ENCODE data around the gene CTSV.
"Not testable (repeated sequence)": the region's sequence is repeated elsewhere in the genome, so short reads cannot be mapped to it uniquely, and the experiment has no call there.

Gene CTSV

DNA sequence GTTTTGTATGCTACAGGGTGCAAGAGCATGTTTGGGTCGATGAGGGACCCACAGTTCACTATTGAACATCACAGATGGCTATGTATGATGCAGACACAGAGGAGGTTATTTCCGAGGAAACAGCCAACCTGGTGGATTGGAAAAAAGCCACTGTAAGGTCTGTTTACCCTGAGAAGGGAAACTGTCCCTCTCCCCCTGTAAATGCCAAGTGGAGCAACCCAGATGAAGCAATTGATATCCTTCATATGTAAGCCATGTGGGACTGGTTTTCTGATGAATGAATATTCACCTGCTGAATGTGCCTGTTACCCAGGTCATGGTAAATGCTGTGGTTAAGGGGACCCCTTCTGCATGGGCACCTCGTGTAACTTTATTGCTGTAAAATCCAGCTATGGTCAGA is 14.8 kb upstream of the CTSV start:
- TF ChIP-seq, protein P1, sequence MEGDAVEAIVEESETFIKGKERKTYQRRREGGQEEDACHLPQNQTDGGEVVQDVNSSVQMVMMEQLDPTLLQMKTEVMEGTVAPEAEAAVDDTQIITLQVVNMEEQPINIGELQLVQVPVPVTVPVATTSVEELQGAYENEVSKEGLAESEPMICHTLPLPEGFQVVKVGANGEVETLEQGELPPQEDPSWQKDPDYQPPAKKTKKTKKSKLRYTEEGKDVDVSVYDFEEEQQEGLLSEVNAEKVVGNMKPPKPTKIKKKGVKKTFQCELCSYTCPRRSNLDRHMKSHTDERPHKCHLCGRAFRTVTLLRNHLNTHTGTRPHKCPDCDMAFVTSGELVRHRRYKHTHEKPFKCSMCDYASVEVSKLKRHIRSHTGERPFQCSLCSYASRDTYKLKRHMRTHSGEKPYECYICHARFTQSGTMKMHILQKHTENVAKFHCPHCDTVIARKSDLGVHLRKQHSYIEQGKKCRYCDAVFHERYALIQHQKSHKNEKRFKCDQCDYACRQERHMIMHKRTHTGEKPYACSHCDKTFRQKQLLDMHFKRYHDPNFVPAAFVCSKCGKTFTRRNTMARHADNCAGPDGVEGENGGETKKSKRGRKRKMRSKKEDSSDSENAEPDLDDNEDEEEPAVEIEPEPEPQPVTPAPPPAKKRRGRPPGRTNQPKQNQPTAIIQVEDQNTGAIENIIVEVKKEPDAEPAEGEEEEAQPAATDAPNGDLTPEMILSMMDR (IDR thresholded peaks at IDR 0.05), result no peak
- TF ChIP-seq ZFX (IDR thresholded peaks at IDR 0.05; ENCODE audit: borderline replicate concordance), result no peak
- no peak overlapping the region for H3K27ac ChIP-seq

DNA sequence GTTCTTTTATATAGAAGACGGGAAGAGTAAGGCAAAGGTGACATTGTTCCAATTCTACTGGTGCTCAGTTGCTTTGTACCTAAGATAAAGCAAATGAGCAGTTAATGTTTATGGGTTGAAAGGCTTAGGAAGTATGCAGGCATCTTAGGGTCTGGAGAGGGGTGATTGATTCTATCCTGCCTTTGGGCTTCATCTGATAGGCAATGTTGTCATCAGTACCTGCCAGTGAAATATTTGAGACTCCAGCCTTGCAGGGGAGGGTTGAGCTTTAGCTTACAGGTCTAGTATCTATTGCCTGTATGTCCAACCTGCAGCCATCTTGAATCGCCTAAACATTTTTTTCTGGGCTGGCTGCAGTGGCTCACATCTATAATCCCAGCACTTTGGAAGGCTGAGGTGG is 13.8 kb upstream of the CTSV start:
- no peak overlapping the region for H3K27ac ChIP-seq
- TF ChIP-seq ZFX (IDR thresholded peaks at IDR 0.05; ENCODE audit: borderline replicate concordance), result no peak
- TF ChIP-seq, protein P1 (IDR thresholded peaks at IDR 0.05), result no peak

DNA sequence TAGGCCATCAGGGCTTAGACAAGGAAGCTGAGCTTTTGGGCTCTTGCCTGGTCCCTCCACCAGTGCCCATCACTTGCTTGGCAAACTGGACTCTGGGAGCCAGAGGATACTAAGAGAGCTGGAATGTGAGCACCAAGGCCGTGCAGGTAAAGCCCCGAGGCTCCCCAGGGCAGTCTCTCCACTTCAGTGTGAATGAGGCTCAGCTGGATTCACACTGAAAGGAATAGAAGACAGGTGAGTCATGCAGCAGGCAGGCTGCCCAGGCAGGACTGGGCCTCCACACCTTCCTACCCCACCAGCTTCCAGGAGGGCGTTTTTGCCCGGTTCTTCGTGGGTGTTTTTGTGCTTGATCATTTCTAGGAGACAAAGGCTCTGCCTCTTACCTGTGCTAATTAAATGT is 7.3 kb upstream of the CTSV start:
- H3K27ac ChIP-seq, result no peak overlapping the region
- TF ChIP-seq, protein P1 (IDR thresholded peaks at IDR 0.05), result no peak
- no peak for TF ChIP-seq ZFX (IDR thresholded peaks at IDR 0.05; ENCODE audit: borderline replicate concordance)

DNA sequence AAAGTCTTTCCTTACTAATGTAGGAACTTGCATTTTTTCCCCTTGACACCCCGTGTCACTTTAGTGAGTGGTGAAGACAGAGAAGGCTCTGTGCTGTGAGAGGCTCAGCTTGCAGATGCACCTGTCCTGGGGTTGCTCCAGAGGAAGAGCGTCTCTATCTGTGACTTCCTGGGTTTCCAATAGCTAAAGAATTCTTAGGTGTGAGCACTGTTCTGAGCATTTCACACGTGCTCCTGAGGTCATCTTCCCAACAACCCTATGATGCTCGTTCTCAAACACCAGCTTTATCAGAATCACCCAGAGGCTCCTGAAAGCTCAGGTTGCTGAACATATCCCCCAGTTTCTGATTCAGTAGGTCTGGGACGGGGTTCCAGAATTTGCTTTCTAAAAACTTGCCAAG is 6.4 kb upstream of the CTSV start:
- no peak overlapping the region for H3K27ac ChIP-seq
- TF ChIP-seq, protein P1 (IDR thresholded peaks at IDR 0.05), result no peak
- no peak for TF ChIP-seq ZFX (IDR thresholded peaks at IDR 0.05; ENCODE audit: borderline replicate concordance)

DNA sequence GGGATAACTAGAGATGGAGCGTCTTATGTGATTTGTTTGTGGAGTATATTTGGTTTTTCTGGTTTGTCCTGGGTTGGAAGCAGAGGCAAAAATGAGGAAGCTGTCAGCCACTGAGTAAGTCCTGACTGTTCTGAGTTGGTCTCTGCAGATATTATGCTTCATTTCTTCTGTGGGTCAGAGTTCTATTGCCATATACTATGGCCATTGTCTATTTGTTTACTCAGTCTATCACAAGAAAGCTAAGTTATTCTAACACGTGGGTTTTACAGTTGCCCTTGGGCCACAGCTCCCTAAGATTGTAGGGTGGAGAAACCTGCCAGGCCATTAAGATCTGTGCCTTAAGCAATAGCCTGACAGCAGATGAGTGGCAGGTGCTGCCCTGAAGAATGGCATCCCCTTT is 3.0 kb upstream of the CTSV start:
- TF ChIP-seq, protein P1 (IDR thresholded peaks at IDR 0.05), result no peak
- no peak overlapping the region for H3K27ac ChIP-seq

DNA sequence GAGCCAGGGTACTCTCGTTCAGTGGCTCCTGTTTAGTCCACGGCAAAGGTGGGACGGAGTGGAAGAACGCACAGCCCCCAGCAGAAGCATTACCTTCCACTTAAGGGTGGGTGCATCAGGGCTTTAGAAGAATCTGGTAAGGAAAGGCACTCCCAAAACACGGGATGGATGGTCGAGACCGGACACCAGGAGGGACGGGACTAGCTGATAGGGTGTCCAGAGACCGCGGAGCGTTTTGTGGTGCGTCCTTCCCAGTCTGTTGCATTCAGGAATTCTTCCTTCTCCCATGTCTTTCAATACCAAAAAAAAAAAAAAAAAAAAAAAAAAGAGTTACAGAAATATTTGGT is 545 bp upstream of the CTSV start:
- H3K27ac ChIP-seq, result peak overlapping the region; percentile 54
- TF ChIP-seq, protein P1 (IDR thresholded peaks at IDR 0.05), result no peak

DNA sequence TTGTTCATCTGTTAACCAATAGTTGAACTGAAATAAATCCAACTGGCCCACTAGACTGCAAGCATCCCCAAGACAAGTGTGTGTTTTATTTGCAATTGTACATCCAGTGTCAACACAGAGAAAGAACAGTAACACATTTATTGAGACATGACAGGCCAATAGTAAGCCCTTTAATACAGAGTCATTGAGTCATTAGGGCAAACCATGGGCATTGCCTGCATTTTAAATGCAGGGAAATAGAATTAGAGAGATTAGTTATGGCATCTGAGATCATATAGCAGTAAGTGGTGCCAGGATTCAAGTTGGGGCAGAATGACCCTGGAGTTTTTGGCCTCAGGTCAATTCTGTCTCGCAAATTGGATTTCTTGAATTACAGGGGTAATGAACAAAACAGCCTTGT is 15.4 kb downstream of the CTSV start:
- not testable (repeated sequence) for H3K27ac ChIP-seq

DNA sequence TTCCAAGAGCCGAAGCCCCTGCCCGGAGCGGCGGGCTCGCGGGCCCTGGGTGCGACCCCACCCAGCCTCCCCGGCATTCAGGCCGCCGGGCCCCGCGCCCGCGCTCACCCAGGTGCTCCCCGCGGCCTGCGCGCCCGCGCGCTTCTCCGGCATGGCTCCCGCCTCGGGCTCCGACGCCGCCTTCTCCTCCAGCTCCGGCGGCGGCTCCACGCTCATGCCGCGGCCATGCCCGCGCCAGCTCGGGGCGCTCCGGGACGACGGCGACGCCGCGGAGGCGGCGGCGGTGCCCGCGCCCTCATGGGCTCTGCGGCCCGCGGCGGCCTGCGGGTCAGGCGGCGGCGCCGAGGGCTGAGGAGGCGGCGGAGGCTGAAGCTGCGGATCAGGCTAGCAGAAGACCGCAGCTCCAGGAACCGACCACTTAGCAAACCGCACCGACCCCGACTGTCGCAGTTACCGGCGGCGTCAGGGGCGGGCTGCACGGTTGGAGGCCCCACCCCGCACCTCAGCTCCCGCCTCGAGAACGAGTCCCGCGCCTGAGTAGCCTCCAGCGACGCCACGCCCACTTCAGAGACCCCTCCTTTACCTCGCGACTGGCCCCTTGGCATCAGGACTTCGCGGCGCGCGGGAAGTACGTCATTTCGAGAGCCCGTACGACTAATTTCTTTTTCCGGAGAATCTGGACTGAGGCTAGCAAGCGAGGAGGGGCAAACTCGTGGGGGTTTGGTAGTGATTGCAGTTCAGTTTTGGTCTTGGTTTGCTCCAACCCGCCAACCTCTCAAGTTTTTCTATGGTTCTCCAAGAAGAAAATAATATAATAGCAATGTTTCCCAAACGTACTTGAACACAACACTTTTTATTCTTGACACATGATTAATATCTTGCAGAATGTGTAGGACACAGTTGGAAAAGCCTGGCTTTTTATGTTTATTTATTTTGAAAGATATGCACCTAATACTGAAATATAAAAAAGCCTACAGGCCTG is 25.5 kb downstream of the CTSV start:
- H3K27ac ChIP-seq, result peak overlapping the region; percentile 75

DNA sequence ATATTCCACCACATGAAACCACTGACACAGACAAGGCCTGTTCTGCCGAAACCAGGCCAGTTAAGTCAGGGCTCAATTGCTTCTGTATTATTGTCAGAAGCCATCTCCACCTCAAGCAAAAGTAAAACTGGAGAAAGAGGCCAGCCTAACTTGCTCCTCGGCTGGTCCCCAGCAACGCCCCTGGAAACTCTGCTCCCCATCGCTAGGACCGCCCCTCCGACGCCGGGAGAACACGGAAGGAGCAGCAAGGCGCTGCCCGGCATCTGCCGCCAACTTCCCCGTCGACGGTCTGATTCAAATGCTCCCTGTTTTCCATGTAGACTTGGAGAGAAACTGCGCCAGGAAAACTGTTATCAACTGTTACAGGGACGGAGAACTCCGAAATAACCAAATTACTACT is 26.3 kb downstream of the CTSV start:
- peak overlapping the region; percentile 75 for H3K27ac ChIP-seq

DNA sequence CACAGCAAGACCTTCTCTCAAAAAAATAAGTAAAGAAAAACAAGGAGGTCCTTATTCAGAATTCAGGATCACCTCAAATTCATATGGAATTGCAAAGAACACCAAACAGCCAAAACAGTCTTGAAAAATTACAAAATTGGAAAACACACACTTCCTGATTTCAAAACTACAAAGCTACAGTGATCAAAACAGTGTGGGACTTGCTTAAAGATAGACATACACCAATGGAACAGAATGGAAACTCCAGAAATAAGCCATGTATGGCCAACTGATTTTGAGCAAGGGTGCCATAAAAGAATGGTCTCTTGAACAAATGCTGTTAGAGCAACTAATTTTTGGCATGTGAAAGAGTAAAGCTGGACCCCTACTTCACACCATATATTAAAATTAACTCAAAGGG is 36.7 kb downstream of the CTSV start:
- not testable (repeated sequence) for H3K27ac ChIP-seq

DNA sequence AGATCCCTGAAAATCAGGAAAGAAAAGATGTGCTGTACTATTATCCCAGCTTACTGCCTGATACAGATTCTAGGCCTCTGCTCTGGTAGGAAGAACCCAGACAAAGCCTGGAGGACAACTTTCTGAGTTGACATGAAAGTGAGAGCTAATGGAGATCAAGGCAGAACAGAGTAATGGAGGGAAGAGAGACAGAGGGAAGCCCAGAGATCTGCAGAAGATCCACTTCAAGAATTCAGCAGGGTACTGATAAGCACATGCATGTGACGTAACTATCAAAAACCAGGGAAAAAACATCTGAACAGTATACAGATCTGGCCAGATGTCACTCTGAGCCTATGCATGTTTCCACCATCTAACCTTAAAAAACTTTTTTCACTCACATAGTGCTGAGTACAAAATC is 37.6 kb downstream of the CTSV start:
- not testable (repeated sequence) for H3K27ac ChIP-seq

DNA sequence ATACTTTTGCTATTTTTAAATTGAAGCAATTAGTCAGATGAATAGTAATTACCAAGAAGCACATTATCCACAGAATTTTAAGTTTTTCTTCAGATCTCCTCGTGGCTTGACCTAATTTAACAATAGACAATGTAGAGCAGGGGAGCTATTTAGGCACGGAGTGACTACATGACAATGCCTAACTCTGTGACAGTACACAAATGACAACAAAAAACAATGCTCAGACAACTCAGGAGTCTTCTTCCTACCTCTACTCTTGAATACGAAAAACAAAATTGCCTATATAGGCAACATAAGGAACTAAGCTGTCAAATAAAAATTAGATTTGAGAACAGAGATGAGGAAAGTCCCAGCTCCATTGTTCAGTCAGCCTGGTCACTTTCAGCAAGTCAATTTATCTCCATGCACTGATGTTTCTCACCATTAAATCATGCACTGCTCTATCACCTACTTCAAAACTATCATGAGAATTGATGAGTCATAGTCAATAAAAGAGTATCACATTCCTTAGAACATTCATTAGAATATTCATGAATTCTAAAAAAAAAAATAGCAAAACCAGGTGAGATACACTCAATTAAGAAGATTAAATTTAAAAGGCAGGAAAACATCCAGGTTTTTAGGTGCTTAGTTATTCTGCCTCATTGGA is 38.7 kb downstream of the CTSV start:
- not testable (repeated sequence) for H3K27ac ChIP-seq

DNA sequence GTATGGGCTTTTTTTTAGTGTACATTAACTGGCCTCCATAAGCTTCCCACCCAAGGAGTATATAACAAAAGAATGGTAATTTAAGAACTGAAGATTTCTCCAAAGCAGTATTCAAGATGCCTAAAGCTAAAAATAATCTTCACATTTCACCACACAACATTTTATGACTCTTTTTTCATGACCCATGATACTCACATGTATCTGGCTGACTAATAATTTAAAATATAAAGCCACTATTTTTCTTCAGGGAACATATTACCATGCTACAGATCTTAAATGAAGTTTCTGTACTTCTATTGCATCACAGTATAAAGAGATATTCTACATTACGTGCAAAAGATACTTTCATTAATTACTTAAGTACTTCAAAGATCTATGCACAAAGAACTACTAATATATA is 39.2 kb downstream of the CTSV start:
- H3K27ac ChIP-seq, result not testable (repeated sequence)

All from 22Rv1 (cell line).